ENCODE results near the gene TMEM181. TPM values are rescaled to one million over a fixed set of nuclear protein-coding genes. Genes with fewer than 3 reads are reported as not detected.

TMEM181 gene
- total and polyA plus RNA-seq, 2 of the 13 experiments (the other 11 are each of a cell fraction or from before 2014, with no cell fraction given) = 59.1 to 108 TPM

DNA sequence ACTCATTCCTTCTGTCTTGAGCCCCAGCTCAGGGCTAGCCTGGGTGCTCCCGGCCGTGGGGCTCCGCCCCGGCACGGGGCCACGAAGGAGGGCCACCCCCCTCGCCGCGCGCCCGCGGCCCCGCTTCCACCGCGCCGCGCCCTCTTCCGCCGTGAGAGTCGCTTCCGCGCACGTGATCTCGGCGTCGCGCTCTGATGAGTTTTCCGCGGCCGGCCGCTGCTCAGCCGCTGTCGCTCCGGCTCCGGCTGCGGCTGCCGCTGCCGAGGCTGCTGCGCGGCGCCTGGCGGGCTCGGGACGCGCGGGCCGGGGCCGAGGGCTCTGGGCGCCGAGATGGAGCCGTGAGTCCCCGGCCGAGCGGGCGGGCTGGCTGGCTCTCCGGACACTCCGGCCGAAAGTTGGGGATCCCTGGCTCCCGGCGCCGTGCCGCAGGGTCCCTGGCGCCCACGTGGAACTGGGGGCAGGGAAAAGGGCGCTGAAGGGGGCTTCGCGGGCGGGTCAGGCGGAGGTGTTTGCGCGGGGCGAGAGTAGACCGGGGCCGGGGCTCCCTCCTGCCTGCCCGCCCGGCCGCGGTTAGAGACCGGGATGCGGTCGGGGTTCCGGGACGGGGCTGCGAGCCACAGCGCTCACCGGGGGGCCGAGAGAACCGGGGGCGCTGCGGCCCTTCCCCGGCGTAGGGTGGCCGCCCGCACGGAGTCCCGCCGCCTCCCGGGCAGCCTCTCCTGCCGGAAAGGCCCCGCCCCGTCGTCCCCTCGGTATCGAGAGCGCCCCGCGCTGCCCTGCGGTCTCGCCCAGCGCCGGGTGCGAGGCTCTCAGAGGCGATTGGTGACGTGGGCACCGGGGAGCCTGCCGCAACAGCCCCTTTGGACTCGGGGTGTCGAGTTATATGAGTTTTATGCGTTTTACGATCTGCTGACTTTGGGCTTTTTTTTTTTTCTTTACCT lies at the start of gene TMEM181 (continued):
- no peak for TF ChIP-seq FOXM1 (CRISPR knock-in tag; IDR thresholded peaks at IDR 0.05)
- TF ChIP-seq, protein P1, sequence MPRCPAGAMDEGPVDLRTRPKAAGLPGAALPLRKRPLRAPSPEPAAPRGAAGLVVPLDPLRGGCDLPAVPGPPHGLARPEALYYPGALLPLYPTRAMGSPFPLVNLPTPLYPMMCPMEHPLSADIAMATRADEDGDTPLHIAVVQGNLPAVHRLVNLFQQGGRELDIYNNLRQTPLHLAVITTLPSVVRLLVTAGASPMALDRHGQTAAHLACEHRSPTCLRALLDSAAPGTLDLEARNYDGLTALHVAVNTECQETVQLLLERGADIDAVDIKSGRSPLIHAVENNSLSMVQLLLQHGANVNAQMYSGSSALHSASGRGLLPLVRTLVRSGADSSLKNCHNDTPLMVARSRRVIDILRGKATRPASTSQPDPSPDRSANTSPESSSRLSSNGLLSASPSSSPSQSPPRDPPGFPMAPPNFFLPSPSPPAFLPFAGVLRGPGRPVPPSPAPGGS (CRISPR knock-in tag; IDR thresholded peaks at IDR 0.05) = peak; percentile 81; the same call in 1 of the 2 replicates
- 0 out of 2 replicates have a peak, but pooled peaks have one; percentile 29 for TF ChIP-seq BORCS8-MEF2B (CRISPR knock-in tag; IDR thresholded peaks at IDR 0.05)
- TF ChIP-seq ZNF12 (CRISPR knock-in tag; IDR thresholded peaks at IDR 0.05) = no peak
- peak; percentile 44 for TF ChIP-seq NCOA2 (CRISPR knock-in tag; IDR thresholded peaks at IDR 0.05)
- peak; percentile 76 for TF ChIP-seq MEIS2 (CRISPR knock-in tag; IDR thresholded peaks at IDR 0.05)
- TF ChIP-seq ZKSCAN5 (CRISPR knock-in tag; IDR thresholded peaks at IDR 0.05) = peak; percentile 12; the same call in 1 of the 2 replicates
- TF ChIP-seq KLF16 (CRISPR knock-in tag; IDR thresholded peaks at IDR 0.05) = peak in 1 of 2 experiments; percentile 51; a peak in 1 of 4 replicates
- TF ChIP-seq, protein P2, sequence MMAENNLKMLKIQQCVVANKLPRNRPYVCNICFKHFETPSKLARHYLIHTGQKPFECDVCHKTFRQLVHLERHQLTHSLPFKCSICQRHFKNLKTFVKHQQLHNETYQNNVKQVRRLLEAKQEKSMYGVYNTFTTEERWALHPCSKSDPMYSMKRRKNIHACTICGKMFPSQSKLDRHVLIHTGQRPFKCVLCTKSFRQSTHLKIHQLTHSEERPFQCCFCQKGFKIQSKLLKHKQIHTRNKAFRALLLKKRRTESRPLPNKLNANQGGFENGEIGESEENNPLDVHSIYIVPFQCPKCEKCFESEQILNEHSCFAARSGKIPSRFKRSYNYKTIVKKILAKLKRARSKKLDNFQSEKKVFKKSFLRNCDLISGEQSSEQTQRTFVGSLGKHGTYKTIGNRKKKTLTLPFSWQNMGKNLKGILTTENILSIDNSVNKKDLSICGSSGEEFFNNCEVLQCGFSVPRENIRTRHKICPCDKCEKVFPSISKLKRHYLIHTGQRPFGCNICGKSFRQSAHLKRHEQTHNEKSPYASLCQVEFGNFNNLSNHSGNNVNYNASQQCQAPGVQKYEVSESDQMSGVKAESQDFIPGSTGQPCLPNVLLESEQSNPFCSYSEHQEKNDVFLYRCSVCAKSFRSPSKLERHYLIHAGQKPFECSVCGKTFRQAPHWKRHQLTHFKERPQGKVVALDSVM (CRISPR knock-in tag; IDR thresholded peaks at IDR 0.05) = 0 out of 2 replicates have a peak, but pooled peaks have one; percentile 45
- TF ChIP-seq, protein P3, sequence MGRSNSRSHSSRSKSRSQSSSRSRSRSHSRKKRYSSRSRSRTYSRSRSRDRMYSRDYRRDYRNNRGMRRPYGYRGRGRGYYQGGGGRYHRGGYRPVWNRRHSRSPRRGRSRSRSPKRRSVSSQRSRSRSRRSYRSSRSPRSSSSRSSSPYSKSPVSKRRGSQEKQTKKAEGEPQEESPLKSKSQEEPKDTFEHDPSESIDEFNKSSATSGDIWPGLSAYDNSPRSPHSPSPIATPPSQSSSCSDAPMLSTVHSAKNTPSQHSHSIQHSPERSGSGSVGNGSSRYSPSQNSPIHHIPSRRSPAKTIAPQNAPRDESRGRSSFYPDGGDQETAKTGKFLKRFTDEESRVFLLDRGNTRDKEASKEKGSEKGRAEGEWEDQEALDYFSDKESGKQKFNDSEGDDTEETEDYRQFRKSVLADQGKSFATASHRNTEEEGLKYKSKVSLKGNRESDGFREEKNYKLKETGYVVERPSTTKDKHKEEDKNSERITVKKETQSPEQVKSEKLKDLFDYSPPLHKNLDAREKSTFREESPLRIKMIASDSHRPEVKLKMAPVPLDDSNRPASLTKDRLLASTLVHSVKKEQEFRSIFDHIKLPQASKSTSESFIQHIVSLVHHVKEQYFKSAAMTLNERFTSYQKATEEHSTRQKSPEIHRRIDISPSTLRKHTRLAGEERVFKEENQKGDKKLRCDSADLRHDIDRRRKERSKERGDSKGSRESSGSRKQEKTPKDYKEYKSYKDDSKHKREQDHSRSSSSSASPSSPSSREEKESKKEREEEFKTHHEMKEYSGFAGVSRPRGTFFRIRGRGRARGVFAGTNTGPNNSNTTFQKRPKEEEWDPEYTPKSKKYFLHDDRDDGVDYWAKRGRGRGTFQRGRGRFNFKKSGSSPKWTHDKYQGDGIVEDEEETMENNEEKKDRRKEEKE (IDR thresholded peaks at IDR 0.05) = no peak
- TF ChIP-seq, protein P4, sequence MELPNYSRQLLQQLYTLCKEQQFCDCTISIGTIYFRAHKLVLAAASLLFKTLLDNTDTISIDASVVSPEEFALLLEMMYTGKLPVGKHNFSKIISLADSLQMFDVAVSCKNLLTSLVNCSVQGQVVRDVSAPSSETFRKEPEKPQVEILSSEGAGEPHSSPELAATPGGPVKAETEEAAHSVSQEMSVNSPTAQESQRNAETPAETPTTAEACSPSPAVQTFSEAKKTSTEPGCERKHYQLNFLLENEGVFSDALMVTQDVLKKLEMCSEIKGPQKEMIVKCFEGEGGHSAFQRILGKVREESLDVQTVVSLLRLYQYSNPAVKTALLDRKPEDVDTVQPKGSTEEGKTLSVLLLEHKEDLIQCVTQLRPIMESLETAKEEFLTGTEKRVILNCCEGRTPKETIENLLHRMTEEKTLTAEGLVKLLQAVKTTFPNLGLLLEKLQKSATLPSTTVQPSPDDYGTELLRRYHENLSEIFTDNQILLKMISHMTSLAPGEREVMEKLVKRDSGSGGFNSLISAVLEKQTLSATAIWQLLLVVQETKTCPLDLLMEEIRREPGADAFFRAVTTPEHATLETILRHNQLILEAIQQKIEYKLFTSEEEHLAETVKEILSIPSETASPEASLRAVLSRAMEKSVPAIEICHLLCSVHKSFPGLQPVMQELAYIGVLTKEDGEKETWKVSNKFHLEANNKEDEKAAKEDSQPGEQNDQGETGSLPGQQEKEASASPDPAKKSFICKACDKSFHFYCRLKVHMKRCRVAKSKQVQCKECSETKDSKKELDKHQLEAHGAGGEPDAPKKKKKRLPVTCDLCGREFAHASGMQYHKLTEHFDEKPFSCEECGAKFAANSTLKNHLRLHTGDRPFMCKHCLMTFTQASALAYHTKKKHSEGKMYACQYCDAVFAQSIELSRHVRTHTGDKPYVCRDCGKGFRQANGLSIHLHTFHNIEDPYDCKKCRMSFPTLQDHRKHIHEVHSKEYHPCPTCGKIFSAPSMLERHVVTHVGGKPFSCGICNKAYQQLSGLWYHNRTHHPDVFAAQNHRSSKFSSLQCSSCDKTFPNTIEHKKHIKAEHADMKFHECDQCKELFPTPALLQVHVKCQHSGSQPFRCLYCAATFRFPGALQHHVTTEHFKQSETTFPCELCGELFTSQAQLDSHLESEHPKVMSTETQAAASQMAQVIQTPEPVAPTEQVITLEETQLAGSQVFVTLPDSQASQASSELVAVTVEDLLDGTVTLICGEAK (IDR thresholded peaks at IDR 0.05) = no peak
- TF ChIP-seq, protein P4 (CRISPR knock-in tag; IDR thresholded peaks at IDR 0.05) = no peak
- no peak for TF ChIP-seq NCOR1 (IDR thresholded peaks at IDR 0.05; ENCODE audit: borderline replicate concordance, low read length)

Data from HepG2 (cell line).